ENCODE measurements around the gene ZNF24. TPM values are rescaled to one million over a fixed set of nuclear protein-coding genes. Genes with fewer than 3 reads are reported as not detected.
A peak's percentile ranks its signal among the peaks of the same experiment; 100 is the strongest.

ZNF24 gene
- total RNA-seq, 1 donor from 2014 or later: 55.3 TPM

- H3K27ac Mint-ChIP-seq: peak overlapping the region; percentile 95
- TF ChIP-seq CTCF (IDR thresholded peaks at IDR 0.05; ENCODE audit: unreplicated experiment): no peak
- peaks cover 2% of the 10 kb centered on the region for H3K27me3 Mint-ChIP-seq (ENCODE audit: low read depth)
- peaks cover 4% of the 10 kb centered on the region for H3K36me3 Mint-ChIP-seq
- H3K9me3 Mint-ChIP-seq: no peaks in the 10 kb centered on the region
- peak overlapping the region; percentile 97 for H3K4me3 Mint-ChIP-seq
- peaks cover 25% of the 10 kb centered on the region for H3K4me1 Mint-ChIP-seq
- no peak for DNase-seq (ENCODE audit: low spot score in 2 of 2, unreplicated experiment in 2 of 2)
Observed at GRCh38 chr18:35344736-35345459, 678 bp upstream of the ZNF24 start.

GRCh38 chr18:35343488-35343935, 708 bp downstream of the ZNF24 start:
- H3K4me3 Mint-ChIP-seq: peak overlapping the region; percentile 97
- no peak for DNase-seq (ENCODE audit: low spot score in 2 of 2, unreplicated experiment in 2 of 2)
- H3K9me3 Mint-ChIP-seq: no peaks in the 10 kb centered on the region
- H3K27ac Mint-ChIP-seq: peak overlapping the region; percentile 95
- no peak for TF ChIP-seq CTCF (IDR thresholded peaks at IDR 0.05; ENCODE audit: unreplicated experiment)
- H3K27me3 Mint-ChIP-seq (ENCODE audit: low read depth): no peaks in the 10 kb centered on the region
- peaks cover 25% of the 10 kb centered on the region for H3K4me1 Mint-ChIP-seq
- H3K36me3 Mint-ChIP-seq: peaks cover 9% of the 10 kb centered on the region

- TF ChIP-seq CTCF (IDR thresholded peaks at IDR 0.05; ENCODE audit: unreplicated experiment): no peak
- Mint-ChIP-seq H3K9me3 (no peaks in the 10 kb centered on the region), H3K4me3 (no peak overlapping the region), H3K27ac (no peak overlapping the region), H3K27me3 (ENCODE audit: low read depth) (no peaks in the 10 kb centered on the region), H3K4me1 (peaks cover 4% of the 10 kb centered on the region), H3K36me3 (peaks cover 58% of the 10 kb centered on the region)
- DNase-seq (ENCODE audit: low spot score in 2 of 2, unreplicated experiment in 2 of 2): no peak
Observed at GRCh38 chr18:35337286-35337685, 6.9 kb downstream of the ZNF24 start.

GRCh38 chr18:35335866-35336265, 8.4 kb downstream of the ZNF24 start:
- Mint-ChIP-seq H3K27ac (no peak overlapping the region), H3K4me3 (no peak overlapping the region), H3K9me3 (no peaks in the 10 kb centered on the region), H3K4me1 (peaks cover 2% of the 10 kb centered on the region), H3K27me3 (ENCODE audit: low read depth) (no peaks in the 10 kb centered on the region), H3K36me3 (peaks cover 58% of the 10 kb centered on the region)
- DNase-seq (ENCODE audit: low spot score in 2 of 2, unreplicated experiment in 2 of 2): no peak
- no peak for TF ChIP-seq CTCF (IDR thresholded peaks at IDR 0.05; ENCODE audit: unreplicated experiment)

- H3K36me3 Mint-ChIP-seq: peaks cover 54% of the 10 kb centered on the region
- H3K4me3 Mint-ChIP-seq: no peak overlapping the region
- no peak for TF ChIP-seq CTCF (IDR thresholded peaks at IDR 0.05; ENCODE audit: unreplicated experiment)
- no peak for DNase-seq (ENCODE audit: low spot score in 2 of 2, unreplicated experiment in 2 of 2)
- H3K27me3 Mint-ChIP-seq (ENCODE audit: low read depth): no peaks in the 10 kb centered on the region
- no peaks in the 10 kb centered on the region for H3K9me3 Mint-ChIP-seq
- peaks cover 2% of the 10 kb centered on the region for H3K4me1 Mint-ChIP-seq
- H3K27ac Mint-ChIP-seq: peak overlapping the region; percentile 64
Observed at GRCh38 chr18:35334821-35335220, 9.4 kb downstream of the ZNF24 start.
